Daoy (cell line): ENCODE data around the gene MIER3. TPM values are rescaled to one million over a fixed set of nuclear protein-coding genes. Genes with fewer than 3 reads are reported as not detected.
A peak's percentile ranks its signal among the peaks of the same experiment; 100 is the strongest.
"Not testable (repeated sequence)": the region's sequence is repeated elsewhere in the genome, so short reads cannot be mapped to it uniquely, and the experiment has no call there.

Experiments used
- DNase-seq: peaks from one replicate; pipeline ENCODE4 v3.0.0-alpha.2; 2015; ENCODE audit warnings: low read depth
- total RNA-seq: library from RNA; depleted of rRNA; stranded (reverse); fragments of >200 nt; shearing (Covaris generic); gene quantifications from 2 replicates; pipeline ENCODE4 v1.2.3, GENCODE V29; 2014; rRNA removed

Gene MIER3
- 21.0 and 31.7 TPM in 2 replicates for total RNA-seq

GRCh38 chr5:56951946-56952691 is at the start of gene MIER3:
Gene MIER3 (minus strand): TSS chr5:56952123. CDS start chr5:56952102, 21 bp downstream.
- DNase-seq, result peak; percentile 90

- no peak for DNase-seq
These were observed 43.7 kb upstream of the MIER3 start for GRCh38 chr5:56995596-56995995.

- no peak for DNase-seq
These were observed 41.3 kb upstream of the MIER3 start for GRCh38 chr5:56993241-56993640.

- DNase-seq, result no peak
These were observed 37.8 kb upstream of the MIER3 start for GRCh38 chr5:56989676-56990075.

- DNase-seq, result no peak
These were observed 36.6 kb upstream of the MIER3 start for GRCh38 chr5:56988490-56988889.

GRCh38 chr5:56987171-56987570 is 35.2 kb upstream of the MIER3 start:
- no peak for DNase-seq

GRCh38 chr5:56986626-56986947 is 34.7 kb upstream of the MIER3 start:
- peak; percentile 10 for DNase-seq

- no peak for DNase-seq
These were observed 34.2 kb upstream of the MIER3 start for GRCh38 chr5:56985936-56986625.

GRCh38 chr5:56984445-56984844 is 32.5 kb upstream of the MIER3 start:
- DNase-seq, result peak; percentile 11

- DNase-seq, result no peak
These were observed 31.9 kb upstream of the MIER3 start for GRCh38 chr5:56983593-56984361.

- no peak for DNase-seq
These were observed 29.8 kb upstream of the MIER3 start for GRCh38 chr5:56981548-56982315.

- DNase-seq, result no peak
These were observed 28.0 kb upstream of the MIER3 start for GRCh38 chr5:56979968-56980367.

GRCh38 chr5:56979526-56979925 is 27.6 kb upstream of the MIER3 start:
- DNase-seq, result not testable (repeated sequence)

GRCh38 chr5:56977822-56978221 is 25.9 kb upstream of the MIER3 start:
- no peak for DNase-seq

GRCh38 chr5:56977021-56977420 is 25.1 kb upstream of the MIER3 start:
- DNase-seq, result no peak

GRCh38 chr5:56974241-56974640 is 22.3 kb upstream of the MIER3 start:
- no peak for DNase-seq

GRCh38 chr5:56973473-56973872 is 21.6 kb upstream of the MIER3 start:
- DNase-seq, result no peak

- DNase-seq, result no peak
These were observed 19.4 kb upstream of the MIER3 start for GRCh38 chr5:56971275-56971674.

- DNase-seq, result no peak
These were observed 12.2 kb upstream of the MIER3 start for GRCh38 chr5:56964173-56964572.

- DNase-seq, result no peak
These were observed 11.3 kb upstream of the MIER3 start for GRCh38 chr5:56963246-56963645.

- DNase-seq, result no peak
These were observed 10.4 kb upstream of the MIER3 start for GRCh38 chr5:56962286-56962685.

- no peak for DNase-seq
These were observed 9.8 kb upstream of the MIER3 start for GRCh38 chr5:56961746-56962145.
